GM19043 (cell line): ENCODE measurements around the gene MYO18A.
"Not testable (repeated sequence)": the region's sequence is repeated elsewhere in the genome, so short reads cannot be mapped to it uniquely, and the experiment has no call there.

Experiments used
- ATAC-seq: cut with Tn5 transposase; IDR thresholded peaks from one replicate; pipeline ENCODE4 v1.9.1; 2021; ENCODE audit warnings: low read depth; ENCODE audit not compliant: unreplicated experiment

Gene MYO18A

DNA sequence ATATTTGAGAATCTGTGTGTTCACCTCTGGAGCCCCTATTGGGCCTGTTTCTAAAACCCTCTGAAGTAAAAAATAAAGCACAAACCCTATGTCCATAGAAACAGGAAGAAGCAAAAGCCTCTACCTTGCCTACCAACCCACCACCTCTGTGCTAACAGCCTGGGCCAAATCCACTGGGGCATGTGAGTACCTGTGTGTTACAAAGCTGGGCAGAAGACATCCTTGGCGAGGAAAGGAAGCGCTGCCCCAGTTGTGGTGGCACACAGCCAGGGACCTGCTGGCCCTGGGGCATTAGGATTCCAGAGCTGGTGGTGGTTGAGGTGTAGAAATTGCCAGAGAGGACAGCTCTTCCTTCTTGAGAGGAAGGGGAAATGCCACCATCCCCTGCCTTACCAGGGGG is 30.0 kb downstream of the MYO18A start:
- ATAC-seq: no peak

DNA sequence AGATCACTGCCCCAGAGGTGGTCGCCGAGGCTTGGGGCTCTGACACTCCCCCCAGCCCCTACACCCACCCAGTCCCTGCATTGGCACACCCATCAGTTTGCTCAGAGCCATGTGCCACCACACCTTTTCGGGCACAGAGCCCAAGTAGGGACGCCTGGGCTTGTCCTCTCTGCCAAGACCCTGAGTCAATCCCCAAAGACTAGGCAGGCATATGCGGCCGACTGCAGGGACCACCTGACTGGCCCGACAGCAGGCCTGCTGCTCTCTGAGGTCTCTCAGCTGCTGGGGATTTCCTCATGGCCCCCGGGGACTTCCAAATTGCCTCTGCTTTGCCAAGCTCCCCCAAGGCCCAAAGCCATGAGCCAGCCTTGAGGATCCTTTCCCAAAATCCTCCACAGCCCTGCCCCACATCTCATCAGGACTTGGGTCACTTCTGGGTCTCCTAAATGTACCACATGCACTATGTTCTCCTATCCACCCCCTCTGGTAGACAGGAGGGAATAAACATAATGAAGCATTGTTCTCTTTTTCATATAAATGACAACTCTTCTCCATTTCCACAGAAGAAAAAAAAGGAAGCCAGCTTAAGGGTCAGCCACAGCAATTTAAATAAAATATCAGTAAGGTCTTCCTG is 30.6 kb downstream of the MYO18A start:
- no peak for ATAC-seq

DNA sequence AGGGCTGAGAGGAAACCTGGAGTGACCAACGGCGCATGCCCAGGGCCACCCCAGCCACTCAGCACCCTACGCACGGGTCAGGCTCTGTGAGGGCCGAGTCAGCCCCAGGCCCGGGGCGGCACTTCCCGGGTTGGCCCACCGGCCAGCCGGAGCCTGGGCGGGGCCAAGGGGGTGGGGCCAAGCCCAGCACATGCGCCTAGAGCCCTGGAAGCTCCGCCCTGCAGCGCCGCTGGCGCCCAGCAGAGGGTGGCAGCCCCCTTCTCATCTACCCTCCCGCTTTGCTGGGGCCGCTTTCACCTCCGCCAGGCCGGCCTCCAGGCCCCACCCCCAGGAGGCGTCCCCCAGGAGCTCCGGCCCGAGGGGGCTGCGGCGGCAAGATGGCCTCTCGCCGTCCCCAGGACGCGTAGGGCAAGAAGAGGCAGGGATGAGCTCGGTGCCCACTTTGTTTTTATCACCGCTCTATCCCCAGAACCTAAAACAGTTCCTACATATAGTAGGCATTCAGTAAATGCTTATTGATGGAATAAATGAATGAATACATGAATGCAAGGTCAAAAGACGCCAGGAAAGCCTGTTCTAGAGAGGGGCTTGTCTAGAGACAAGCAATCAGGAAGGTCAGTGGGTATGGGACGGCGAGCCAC is 31.3 kb downstream of the MYO18A start:
- peak; percentile 74 for ATAC-seq

DNA sequence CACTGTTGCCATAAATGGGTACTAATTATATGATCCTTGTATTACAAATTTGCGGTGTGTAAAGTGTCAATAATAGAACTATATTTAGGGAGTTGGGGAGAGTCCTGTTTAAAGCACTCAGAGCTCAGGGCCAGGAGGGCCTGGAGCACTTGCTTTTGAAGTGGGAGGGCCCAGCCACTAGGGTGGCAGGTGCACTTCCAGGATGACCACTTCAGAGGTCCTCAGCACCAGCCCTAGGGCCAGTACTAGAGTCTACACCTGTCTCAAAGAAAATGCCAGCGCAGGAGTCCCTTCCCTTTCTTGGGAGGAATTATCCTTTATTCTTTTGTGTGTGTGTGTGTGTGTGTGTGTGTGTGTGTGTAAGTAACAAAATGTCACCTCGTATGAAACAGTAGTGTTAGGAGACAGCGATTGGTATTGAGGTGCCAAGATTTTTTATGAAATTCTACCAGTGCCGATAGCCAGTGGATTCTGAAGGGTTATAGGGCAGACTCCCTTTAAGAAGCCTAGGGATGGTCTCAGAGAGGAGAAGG is 31.9 kb downstream of the MYO18A start:
- ATAC-seq: no peak

DNA sequence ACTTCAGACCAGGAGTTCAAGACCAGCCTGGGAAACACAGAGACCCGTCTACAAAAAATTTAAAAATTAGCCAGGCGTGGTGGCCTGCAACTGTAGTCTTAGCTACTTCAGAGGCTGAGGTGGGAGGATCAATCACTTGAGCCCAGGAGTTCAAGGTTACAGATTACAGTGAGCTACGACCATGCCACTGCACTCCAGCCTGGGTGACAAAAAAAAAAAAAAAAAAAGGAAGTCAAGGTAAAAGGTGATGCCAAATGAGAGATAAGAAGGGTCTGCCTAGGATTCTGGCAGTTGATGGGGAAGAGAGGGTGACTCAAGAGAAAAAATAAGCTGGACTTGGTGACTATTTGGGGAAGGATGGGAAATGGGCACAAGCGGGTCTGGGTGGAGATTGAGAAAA is 32.5 kb downstream of the MYO18A start:
- no peak for ATAC-seq

DNA sequence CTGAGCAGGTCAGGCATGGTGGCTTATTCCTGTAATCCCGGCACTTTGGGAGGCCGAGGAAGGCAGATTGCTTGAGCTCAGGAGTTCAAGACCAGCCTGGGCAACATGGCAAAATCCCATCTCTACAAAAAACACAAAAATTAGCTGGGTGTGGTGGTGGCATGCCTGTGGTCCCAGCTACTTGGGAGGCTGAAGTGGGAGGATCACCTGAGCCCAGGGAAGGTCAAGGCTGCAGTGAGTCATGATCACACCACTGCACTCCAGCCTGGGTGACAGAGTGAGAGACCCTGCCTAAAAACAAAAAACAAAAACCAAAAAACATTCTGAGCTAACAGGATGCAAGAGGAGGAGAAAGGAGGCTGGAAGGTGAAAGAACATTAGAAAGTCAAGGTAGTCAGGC is 33.0 kb downstream of the MYO18A start:
- ATAC-seq: not testable (repeated sequence)

DNA sequence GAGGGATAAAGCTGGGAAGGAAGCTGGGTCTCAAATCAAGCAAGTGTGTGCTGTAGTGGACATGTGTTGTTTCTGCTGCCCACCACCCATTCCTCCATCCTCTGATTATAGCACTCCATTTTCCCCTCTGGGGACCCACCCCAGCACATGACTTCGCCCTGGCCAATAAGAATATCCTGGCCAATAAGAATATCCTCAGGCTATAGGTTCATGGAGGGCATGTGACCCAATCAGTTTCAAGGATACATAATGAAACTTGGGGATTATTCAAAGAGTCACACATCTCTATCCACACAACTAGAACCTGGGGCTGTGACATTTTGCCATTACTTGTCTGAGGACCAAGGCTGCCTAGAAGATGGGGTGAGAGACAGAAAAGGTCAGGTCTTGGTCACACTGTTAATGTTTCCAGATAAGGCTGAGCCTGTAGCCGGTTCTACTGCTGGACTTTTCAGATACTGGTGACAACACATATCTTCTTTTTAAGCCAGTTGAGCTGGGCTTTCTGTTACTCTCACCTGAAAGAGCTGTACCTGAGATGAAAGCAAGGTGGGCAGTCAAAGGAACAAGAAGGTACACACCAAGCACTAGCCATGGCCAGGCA is 33.7 kb downstream of the MYO18A start:
- ATAC-seq: no peak

DNA sequence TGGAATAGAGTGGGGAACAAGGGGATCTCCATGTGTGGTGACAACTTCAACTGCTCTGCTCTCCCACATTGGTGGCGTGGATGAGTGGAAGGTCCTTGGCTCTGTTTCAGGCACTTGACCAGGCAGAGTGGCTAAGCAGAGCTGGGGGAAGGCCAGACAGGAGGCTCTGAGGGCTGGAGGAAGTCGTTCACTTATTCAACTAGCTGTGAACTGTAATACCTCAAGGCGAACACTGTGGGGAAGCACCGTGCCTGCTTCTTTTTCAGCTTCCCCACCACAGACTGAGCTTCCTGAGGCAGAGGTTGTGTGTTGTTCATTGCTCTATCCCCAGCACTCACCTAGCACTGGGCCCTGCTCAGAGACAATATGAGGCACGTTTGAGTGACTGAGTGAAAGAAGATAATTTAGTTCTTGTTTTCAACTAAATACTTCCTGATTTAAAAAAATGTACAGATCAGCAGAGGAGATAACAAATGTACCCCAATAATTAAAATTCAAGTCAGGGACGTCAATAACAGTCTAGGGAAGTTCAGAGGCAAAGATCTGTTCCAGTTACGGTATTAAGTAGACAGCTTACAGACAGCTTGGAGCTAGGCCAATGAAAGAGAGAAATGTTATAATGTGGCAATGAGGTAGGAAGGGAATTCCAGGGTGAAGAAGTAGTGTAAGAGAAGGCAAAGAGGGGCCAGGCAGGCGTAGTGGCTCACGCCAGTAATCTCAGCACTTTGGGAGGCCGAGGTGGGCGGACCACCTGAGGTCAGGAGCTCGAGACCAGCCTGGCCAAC is 34.7 kb downstream of the MYO18A start:
- no peak for ATAC-seq

DNA sequence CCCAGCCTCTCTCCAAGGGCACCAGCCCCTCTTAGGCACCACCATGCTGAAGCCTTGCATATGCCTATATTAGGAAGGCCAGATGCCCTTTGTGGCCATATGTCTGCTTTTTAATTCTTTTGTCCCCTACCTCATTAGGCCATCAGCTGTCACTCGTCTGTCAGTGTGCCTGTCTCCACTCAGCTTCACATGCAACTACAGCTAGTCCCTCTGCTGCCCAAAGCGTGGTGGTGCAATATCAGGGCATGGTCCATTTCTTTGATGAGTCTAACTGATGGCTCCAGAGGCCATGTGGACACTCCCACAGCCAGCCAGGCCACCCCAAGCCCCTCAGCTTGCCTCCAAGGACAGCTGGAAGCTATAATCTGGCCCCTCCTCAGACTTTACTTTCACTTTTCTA is 36.3 kb downstream of the MYO18A start:
- ATAC-seq: no peak

DNA sequence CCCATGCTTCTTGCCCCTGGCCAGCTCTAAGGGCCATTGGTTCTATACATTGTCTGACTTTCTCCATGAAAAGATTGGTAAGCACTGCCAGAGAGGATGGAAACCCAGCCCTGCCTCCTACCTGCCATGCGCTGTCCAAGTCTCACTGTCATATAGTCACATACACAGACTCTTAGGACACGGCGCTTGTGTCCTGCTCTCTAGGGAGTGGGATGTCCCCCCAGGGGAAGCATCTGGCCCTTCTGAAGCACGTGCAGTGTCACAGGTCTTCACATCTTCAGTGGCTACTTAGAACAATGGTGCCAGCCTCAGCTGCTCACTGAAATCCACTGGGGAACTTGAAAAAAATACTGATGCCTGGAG is 38.7 kb downstream of the MYO18A start:
- ATAC-seq: no peak

DNA sequence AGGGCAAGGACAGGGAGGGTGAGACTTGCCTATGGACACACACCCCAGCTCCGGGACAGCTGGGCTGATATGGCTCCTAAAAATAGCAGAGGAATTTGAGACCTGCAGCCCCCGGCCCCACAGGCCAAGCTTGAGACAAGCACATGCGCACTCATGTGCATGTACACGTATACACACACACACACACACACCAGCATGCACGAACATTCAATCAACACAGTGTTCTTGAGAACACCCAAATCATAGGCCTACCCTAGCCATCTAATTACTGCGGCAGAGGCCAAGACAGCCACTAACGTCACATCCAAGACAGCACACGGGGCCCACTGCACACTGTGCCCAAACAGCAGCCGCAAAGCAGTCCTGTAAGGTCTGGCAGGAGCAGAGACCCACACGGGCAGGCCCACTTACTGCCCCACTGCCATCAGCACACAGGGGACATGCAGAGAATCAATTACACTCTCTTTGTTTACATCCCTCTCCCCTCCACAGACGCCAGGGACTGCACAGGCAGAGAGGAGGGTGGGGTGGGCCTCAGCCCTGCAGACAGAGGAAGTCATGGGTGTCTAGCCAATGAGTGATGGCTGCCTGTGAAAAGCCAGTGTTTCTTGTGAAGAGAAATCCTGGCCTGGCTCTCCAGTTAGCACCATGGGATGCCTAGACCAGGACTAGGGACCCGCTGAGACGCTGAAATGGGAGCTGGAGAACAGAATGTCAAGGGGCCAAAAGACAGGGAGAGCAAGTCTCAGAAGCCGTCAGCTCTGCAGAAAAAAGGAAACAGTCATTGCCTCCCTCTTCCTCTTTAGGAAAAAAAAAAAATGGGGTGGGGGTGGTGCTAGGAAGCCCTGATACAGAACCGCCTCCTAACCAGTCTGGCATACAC is 39.3 kb downstream of the MYO18A start:
- no peak for ATAC-seq

DNA sequence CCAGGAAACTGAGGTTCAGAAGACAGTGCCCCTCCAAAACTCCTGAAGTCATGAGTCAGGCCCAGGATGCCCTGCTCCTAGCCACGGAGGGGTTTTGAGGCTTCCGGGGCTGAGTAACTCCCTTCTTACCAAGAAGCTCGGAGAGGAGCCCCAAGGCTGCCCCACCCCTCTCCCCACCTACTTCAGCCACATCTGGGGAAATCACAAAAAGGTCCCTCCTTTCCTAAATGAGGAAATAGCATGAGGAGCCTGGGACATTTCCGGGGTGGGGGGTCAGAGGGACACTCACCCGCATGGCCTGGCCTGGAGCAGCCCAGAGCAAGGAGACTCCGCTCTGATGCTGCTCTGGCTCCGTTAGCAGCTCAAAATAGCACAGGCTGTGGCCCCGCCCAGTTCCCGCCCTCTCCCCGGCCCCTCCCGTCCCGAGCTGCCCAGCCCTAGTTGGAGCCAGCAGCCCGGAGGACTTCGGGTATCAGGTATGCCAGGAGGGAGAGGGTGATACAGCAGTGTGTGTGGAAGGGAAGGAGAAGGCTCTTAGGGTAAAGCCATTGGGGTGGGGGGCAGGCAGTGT is 40.1 kb downstream of the MYO18A start:
- ATAC-seq: no peak

DNA sequence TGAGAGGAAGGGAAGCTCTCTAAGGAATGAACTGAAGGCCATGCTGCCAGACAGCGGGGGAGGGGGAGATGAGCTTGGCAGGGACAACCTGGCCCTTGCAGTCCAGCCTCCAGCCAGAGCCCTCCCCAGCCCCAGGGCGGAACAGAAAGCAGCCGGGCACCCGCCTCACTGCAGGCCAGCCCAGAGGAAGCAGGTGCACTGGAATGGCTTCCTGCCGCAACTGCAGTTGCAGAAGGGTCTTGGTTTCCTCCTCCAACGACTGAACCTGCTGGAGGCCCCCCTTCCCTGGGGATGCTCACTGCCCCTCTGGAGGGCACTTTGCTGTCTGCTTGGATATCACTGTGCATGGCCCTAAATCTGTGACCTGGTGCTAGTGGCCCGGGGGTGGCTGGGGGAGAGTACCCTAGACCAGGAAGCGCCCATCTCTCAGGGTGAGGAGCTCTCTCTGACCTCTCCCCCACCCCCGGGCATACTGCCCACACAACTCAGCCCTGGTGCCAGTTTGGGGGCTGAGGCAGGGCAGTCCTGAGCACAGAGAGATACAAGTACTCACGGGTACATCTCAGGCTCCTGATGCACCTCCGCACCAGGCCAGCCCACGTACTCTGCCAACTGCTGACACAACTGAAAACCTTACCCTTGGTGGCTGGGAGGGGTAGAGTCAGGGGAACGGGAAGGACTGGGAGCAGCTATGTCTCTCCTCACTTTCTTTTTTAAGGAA is 41.1 kb downstream of the MYO18A start:
- ATAC-seq: no peak

DNA sequence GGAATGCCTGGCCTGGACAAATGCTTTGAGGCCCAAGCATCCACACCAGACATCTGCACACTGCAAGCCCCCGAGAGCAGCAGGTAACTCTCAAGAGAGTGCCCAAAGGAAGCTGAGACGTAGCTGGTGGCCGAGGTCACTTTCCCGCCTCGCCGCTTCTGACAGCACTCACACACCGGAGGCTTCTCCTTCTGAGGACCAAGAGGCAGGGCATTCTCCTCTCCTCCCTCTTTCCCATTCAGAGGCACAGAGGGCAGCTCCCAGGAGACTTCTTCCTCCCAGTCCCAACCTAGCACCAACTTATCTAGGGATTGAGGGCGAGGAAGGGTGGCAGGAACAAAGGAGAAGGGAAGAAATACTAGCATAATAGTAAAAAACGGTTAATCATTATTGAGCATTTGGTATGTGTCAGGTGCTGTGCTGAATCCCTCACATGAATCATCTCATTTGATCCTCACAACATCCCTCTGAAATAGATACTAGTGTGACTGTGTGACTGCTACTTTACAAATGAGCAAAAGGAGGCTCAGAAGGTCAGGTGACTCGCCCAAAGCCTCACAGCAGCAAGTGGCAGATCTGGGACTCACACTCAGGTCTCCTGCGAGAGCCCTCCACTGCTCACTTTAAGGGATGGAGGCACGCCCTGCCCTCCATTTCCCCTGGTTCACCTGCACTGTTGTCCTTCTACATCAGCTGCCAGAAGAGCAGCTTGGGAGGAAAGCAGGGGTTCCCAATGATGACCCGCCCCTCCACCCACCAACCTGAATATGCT is 41.8 kb downstream of the MYO18A start:
- ATAC-seq: no peak

DNA sequence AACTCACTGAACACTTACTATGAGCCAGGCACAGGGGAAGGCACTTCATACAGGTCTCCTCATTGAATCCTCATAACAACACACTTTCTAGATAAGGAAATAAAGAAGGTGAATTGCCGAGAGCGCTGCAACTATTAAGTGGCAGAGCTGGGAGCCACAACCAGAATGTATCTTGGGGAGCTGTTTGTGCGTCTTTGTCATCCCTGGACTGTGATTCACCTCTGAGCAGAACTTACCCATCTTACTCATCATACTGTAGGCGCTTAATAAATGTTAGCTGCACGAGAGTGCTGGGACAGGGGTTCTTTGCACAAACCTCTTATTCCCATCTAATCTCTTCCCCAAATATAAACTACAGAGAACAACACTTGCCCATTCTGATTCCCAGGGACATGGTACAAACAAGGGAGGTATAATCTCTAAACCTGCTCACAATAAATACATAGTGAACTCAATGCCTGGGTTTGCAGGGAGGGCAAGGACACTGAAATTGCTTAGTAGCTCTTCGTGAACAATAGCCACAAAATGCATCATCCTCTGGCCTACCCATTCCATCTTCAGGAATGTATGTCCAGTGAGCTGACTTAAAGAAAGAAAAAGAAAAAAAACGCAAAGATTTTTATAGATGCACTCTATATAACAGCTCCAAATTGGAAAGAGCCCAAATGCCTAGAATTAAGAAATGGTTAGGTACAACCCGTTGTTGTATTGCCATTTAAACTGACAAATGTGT is 43.0 kb downstream of the MYO18A start:
- no peak for ATAC-seq

DNA sequence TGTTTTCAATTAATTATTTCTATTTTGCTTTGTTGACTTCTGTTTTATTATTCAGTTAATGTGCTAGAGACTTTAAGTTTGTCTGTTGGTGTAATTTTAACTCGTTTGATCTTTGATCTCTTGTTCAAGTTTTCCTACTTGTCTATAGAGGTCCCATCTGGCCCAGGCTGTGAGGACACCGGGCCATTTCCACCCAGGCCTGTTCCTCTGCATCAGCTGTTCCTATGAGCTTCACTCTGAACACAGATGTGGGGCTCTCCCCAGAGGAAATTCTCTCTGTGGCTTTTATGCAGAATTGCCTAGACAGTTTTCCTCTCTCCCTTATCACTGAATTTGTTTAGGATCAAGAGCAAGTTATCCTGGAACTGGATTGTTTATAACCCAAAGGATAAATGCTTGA is 44.7 kb downstream of the MYO18A start:
- ATAC-seq: no peak

DNA sequence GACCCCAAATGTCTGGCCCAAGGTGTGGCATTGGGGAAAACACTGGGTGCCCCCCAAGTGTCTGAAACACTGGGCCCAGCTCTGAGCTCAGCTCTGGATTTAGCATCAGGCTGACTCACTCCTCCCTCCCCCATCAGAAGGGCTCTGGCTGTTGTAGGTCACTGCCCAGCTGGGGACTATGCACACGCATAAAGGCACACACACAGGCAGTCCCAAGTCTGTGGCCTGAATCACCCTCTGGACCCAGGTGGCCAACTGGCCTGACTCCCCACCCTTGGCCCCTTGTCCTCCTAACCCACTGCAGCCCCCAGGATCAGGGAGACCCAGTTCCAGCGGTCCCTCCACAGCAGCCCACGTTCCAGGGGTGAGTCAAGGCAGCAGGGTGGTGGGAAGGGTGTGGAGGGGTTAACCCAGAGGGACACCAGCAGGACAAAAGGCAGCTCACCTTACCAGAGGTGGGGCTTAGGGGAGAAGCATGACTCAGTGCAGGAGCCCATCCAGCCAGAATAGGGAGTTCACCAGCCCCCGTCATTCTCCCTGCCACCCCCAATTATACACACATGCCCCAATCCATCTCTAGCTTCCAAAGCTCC is 47.0 kb downstream of the MYO18A start:
- no peak for ATAC-seq
